NOMO-1 treated with DMSO at 0.1 percent for 48 hours (cell line): ENCODE measurements around the gene ADCK2.
"Not testable (repeated sequence)": the region's sequence is repeated elsewhere in the genome, so short reads cannot be mapped to it uniquely, and the experiment has no call there.

Experiments used
- DNase-seq: peaks from one replicate; lab custom pipeline; 2025; ENCODE audit not compliant: unreplicated experiment; lab: John Stamatoyannopoulos, UW

The ADCK2 gene

DNA sequence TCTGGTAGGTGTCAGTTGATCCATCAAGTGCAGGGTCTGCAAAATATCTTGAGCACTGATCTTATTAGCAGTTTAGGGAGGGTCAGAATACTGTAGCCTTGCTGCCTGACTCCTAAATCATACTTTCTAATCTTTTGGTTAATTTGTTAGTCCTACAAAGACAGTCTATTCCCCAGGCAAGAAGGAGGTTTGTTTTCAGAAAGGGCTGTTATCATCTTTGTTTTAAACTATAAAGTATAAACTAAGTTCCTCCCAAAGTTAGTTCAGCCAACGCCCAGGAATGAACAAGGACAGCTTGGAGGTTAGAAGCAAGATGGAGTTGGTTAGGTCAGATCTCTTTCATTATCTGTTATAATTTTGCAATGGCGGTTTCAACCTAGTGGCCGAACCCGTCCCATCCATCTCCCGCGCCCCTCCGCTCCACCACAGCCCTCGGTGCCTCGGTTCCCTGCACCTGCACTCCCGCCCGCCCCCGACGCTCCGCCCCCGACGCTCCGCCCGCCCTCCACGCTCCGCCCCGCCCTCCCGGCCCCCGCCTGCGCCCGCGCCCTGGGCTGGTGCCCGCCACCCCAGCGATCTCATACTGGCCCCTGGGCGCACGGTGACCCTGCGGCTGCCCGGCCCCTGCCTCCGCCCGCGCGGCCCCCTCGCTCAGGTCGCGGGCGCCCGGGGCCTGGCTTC is at the start of gene ADCK2:
Gene ADCK2 (plus strand): TSS at position 564 of the 681 bp plus-strand sequence. CDS start 386 bp downstream, outside the sequence.
- no peak for DNase-seq

- no peak for DNase-seq
These were observed 48.8 kb upstream of the ADCK2 start for GRCh38 chr7:140623980-140624379.

DNA sequence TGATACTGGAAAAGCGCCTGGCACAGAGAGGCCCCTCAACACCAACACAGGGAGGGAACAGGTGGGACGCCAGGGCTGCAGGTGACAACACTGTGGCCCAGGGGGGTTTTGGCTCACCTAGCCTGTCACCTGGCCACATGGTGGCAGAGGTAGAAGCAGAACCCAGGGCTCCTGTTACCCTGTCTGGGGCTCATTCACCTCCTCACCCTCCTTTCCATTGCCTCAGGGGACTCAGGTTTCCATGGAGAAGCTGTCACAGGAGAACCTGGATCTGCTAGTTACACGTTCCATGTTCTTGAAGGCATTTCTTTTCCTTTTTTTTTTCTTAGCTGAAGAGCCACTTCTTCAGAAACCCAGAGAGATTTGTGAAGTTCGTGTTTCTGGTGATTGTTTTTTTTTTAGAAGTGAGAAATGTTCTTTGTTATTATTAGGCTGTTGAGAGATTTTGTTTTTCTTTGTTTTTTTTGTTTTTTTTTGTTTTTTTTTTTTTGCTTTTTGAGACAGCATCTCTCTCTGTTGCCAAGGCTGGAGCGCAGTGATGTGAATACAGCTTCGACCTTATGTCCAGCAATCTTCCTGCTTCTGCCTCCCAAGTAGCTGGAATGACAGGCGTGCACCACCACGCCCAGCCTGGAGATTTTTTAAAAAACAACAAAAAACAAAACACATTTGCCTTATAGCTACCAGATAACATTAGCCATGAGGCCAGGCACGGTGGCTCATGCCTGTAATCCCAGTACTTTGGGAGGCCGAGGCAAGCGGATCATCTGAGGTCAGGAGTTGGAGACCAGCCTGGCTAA is 48.2 kb upstream of the ADCK2 start:
- DNase-seq = no peak

DNA sequence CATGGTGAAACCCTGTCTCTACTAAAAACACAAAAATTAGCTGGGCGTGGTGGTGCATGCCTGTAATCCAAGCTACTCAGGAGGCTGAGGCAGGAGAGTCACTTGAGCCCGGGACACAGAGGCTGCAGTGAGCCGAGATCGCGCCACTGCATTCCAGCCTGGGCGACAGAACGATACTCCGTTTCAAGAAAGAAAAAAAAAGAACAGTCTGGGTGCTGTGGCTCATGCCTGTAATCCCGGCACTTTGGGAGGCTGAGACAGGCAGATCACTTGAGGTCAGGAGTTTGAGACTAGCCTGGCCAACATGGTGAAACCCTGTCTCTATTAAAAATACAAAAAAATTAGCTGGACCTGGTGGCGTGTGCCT is 47.6 kb upstream of the ADCK2 start:
- not testable (repeated sequence) for DNase-seq

- DNase-seq = no peak
These were observed 46.6 kb upstream of the ADCK2 start for GRCh38 chr7:140625908-140626868.

DNA sequence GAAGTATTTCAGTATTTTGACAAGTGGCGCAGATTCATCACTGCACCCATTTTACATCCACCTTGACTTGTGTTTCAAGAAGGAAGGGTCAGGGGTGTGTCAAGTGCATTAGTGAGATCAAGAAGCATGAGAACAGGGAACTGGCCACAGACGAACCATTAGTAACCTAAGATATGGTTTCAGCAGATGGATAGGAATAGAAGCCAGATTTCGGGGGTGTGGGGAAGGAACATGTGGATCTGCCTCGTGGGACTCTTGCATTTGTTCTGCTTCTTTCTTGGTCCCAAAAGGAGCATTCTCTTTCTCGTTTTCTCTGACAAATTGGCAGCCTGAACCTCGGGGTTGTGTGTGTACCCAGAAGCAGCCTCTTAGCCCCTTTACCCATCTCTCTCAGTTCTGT is 41.7 kb upstream of the ADCK2 start:
- no peak for DNase-seq

- DNase-seq = no peak
These were observed 41.1 kb upstream of the ADCK2 start for GRCh38 chr7:140631602-140632001.

GRCh38 chr7:140635345-140635744 is 37.4 kb upstream of the ADCK2 start:
- DNase-seq = no peak

DNA sequence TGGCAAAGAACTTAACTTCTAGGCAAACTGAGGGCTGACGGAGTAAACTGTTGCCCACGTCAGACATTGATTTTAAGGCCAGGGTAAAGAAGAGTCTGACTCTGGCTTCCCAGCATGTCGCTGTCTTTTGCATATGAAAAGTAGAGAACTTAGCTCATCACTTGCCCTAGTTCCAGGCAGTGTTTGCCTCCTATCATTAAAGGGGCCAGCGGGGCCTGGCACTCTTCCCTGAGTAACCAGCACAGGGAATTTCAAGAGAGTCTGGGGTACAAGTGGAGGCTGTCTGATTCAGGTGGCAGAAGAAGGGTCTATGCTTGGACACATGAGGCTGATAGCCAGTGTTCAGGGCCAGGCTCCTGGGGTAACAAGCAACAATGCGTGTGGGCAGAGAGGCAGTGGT is 36.9 kb upstream of the ADCK2 start:
- no peak for DNase-seq

GRCh38 chr7:140637400-140637799 is 35.3 kb upstream of the ADCK2 start:
- no peak for DNase-seq

DNA sequence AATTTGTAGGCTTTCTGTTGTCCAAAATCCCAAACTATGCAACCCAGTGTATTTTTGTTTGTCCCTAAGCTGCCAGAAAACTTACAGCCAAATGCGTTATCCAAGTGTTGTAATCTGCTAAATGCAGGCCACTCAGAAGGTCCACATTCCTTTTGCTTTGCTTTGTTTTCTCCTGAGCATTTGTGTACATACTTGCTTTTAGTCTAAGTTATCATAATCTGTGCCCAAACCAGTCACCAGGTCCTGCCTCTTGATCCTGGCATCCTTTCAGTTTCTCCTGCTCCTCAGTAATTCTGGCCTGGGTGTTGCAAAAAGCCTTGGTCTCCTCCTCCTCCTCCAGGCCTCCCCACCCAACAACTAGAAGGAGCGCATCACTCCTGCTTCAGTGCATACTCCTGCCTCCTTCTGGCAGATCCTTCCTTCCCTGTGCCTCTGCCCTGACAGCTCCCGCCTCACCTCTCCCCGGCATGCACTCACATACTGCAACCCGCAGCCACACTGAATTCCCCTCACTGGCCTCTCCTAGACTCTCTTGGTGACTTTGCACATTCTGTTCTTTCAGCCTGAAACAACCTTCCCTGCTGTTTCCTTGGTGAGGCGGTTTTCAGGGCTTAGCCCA is 34.5 kb upstream of the ADCK2 start:
- no peak for DNase-seq

DNA sequence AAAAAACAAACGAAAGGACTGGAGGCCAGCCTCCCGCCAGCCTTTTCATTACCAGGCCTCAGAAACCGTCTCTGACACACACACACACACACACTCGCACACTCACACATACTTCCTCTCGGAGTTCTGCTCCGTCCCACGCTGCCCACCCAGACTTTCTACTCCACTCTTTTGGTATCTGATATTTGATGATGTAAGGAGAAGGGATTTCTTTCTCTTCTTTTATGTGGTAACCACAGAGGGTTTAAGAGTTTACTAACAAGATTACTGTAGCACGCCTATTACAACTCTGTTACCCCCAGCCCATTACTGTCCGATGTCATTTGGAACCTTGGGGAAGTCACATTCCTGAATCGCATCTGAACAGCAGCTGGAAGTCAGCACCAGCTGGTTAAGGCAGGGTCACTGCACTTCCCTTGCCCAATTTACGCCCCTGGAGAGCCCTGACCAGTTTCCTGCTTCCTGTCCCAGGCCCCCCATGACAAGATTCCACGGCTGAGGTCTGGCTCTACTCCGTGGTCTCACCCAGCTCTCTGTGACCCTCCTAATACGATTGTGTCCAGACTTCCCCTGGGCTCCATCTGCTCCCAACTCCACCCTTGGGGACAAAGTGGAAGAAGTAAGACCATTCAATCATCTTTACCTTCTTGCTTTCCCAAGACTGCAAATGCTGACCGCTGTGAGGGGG is 33.2 kb upstream of the ADCK2 start:
- no peak for DNase-seq

DNA sequence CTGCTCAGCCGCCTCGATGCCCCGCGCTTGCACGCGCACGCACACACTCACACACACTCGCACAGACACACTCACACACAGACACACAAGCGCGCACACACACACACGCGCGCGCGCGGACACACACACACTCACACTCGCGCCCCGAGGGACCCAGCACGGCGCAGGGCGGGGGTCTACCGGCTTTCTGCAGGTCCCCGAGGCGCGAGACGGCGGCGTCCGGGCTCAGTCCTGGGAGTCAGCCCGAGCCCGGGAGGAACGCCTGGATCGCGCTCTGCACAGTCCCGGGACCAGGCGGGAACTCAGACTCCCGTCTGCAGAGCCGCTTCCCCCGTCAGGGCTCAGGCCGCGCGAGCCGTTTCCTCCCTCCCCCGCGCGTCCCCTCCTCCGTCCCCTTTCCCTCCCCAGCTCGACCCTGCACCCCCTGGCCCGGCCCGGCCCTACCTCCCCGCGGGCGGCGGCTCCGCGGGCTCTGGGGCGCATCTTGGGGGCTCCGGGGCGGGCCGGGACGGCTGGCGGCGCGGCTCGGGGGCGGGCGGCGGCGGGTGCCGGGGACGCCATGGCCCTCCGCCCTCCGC is 32.6 kb upstream of the ADCK2 start:
- no peak for DNase-seq

DNA sequence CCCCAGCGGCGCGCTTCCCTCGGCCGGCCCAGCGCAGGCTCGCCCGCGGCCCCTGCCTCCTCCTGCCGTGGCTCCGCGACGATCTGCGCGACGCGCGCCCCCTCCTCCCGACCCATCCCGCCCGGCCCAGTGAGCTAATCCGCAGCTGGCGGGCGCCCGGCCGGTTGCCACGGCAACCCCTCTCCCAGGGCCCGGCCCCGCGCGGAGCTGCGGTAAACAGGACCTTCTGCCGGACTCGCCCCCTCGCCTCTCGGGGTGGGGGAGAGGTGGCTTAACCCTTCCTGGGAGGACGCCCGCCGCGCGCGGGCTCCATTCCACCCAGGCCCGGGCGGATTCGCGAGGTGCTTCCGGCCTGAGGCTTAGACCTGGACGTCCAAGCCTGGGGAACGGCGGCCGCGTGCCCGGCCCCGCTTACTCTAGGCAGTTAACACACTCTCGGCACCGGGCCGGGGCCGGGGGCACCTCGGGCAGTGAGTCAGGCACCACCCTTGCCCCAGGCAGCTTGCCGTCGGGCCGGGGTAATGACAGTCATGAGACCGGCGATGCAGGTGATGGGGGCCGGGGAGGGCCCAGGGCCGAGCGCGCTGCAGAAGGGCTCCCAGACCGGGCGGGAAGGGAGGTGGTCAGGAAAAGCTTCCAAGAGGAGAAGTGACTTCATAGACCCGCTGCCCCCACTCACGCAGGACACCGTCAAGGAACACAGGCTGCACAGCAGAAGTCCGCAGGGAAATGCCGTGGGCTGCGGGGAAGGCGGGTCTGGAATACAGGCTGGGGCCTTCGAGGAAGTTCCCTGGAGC is 31.8 kb upstream of the ADCK2 start, which contains the start of gene DENND2A:
Gene DENND2A (minus strand): TSS at position 87 of the 797 bp plus-strand sequence. CDS start 38,416 bp downstream, outside the sequence.
- no peak for DNase-seq

DNA sequence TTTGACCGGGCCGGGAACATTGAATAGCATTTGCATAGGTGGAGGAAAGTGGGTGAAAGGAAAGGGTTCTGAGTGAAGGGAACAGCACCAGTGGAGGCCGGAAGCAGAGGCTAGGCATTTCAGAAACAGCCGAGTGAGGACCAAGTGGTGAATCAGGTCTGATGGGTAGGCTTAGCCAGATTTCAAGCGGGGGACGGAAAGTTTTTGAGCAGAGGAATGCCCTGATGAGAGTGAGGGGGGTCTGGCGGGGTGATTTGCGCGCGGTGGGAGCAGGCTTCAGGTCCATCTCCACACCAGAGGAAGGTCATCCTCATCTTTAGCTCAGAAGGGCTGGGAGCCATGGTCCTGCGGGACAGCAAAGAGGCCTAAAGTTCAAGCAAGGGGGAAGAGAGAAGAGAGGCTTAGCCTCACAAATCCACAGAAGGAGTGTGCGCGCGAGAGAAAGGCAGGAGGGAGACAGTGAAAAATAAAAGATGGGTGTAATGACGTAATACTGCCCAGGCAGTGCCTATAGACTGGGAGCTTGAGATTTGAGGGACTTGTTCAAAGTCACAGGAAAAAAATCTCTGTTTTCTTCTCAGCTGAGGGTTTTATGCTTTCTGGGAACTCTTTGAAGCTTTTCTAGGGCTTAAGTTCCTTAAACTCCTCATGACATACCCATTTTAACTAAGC is 31.1 kb upstream of the ADCK2 start:
- no peak for DNase-seq

DNA sequence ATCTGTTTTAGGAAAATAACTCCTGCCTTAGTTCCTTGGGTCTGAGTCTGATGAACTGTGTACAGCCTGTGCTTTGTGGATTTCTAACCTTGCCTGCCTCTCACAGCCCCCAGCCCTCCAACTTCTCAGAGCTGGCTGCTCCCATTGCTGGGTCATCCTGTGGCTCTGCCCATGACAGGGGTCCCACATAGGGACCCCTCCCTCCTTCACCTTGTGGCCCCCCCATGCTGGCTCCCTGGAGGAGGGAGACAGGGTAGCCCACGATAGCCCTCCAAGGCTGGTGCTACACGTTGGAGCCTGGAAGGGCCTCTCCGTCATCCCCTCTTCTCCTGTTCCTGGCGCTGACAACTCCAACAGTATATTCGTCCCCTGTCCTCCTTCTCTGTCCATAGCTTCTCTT is 29.3 kb upstream of the ADCK2 start:
- DNase-seq = no peak

GRCh38 chr7:140644761-140645160 is 28.0 kb upstream of the ADCK2 start:
- DNase-seq = not testable (repeated sequence)

DNA sequence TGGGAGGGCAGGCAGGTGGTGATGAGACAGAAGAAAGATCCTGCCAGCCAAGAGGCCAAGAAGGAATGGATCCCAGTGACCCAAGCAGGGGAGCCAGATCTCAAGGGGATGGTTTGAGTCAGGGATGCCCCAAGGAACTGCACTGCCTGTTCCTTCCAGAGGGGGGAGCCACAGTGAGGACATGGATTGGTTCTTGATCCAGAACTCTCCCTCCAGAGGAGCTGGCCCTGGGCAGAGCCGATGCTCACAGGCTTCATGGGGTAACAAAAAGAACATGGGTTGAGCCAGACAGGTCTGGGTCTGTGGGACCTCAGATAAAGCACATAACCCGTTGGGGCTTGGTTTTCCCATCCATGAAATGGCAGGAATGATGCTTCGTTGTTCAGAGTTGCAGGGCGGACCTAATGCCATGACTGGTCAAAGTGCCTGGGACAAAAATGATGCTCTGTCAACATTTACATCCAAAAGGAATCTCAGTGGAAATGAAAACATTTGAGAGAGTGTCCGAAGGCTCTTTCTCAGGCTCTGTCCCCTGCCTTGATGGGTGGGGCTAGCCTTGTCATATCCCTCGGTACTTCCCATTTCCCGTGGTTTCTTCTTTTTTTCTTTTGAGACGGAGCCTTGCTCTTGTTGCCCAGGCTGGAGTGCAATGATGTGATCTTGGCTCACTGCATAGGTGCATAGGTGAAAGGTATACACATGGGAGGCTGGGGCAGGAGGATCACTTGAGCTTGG is 27.4 kb upstream of the ADCK2 start:
- DNase-seq = no peak
